Keratinocyte (primary cell): ENCODE results near the gene RHOU. TPM values are rescaled to one million over a fixed set of nuclear protein-coding genes. Genes with fewer than 3 reads are reported as not detected.

Experiments
- DNase-seq: peaks from one replicate; pipeline ENCODE4 v3.0.0-alpha.2; 2011; ENCODE audit warnings: low read depth, missing footprints, low spot score
- FAIRE-seq: peaks from 2 replicates; lab custom pipeline; 2011; peaks lifted over from hg19 to GRCh38; lab: Jason Lieb, UNC
- H2AFZ ChIP-seq: 2 replicates; pipeline ENCODE4 v1.6.0; 2012; ENCODE audit warnings: low read length, control low read depth, inconsistent platforms; ENCODE audit not compliant: control insufficient read depth
- H3K27ac ChIP-seq: 2 replicates; pipeline ENCODE4 v1.5.1; 2011; ENCODE audit warnings: low read length; ENCODE audit not compliant: control insufficient read depth, insufficient read depth
- H3K27me3 ChIP-seq: 3 replicates; pipeline ENCODE4 v1.6.0; 2011; ENCODE audit warnings: low read length; ENCODE audit not compliant: control insufficient read depth, insufficient read depth; ENCODE audit errors: extremely low read depth
- H3K36me3 ChIP-seq, 2 experiments: 2 replicates in 1 of 2; 3 replicates in 1 of 2; pipeline ENCODE4 v1.5.1; 2011; ENCODE audit warnings: low read length in 2 of 2, mild to moderate bottlenecking in 1 of 2; ENCODE audit not compliant: control insufficient read depth in 2 of 2, insufficient read depth in 2 of 2; ENCODE audit errors: extremely low read depth in 1 of 2
- H3K4me1 ChIP-seq: 3 replicates; pipeline ENCODE4 v1.5.1; 2011; ENCODE audit warnings: low read length; ENCODE audit not compliant: control insufficient read depth, insufficient read depth; ENCODE audit errors: extremely low read depth
- H3K4me2 ChIP-seq: 3 replicates; pipeline ENCODE4 v1.6.0; 2011; ENCODE audit warnings: low read depth, low read length; ENCODE audit not compliant: control insufficient read depth, insufficient read depth; ENCODE audit errors: extremely low read depth
- H3K4me3 ChIP-seq, 3 experiments: fragments of 200-600 bp in 1 of 3; sonication (generic) in 1 of 3; 2 replicates in 2 of 3; 3 replicates in 1 of 3; pipeline ENCODE4 v1.5.1; 2011 to 2016; ENCODE audit warnings: low read length in 3 of 3, mild to moderate bottlenecking in 3 of 3, control low read depth in 2 of 3, inconsistent platforms in 1 of 3, low read depth in 1 of 3, mixed read lengths in 1 of 3, mixed run types in 1 of 3, moderate library complexity in 1 of 3; ENCODE audit not compliant: control insufficient read depth in 2 of 3, insufficient read depth in 2 of 3; ENCODE audit errors: extremely low read depth in 1 of 3
- H3K79me2 ChIP-seq: 2 replicates; pipeline ENCODE4 v1.6.0; 2012; ENCODE audit warnings: low read length; ENCODE audit not compliant: control insufficient read depth, insufficient read depth
- H3K9ac ChIP-seq: 3 replicates; pipeline ENCODE4 v1.6.0; 2011; ENCODE audit warnings: low read length; ENCODE audit not compliant: control insufficient read depth, insufficient read depth; ENCODE audit errors: extremely low read depth
- H3K9me1 ChIP-seq: 3 replicates; pipeline ENCODE4 v1.6.0; 2011; ENCODE audit warnings: low read length; ENCODE audit not compliant: control insufficient read depth, insufficient read depth; ENCODE audit errors: extremely low read depth
- H3K9me3 ChIP-seq: 2 replicates; pipeline ENCODE4 v1.5.1; 2012; ENCODE audit warnings: low read depth, low read length; ENCODE audit not compliant: control insufficient read depth
- H4K20me1 ChIP-seq: 3 replicates; pipeline ENCODE4 v1.6.0; 2011; ENCODE audit warnings: low read length; ENCODE audit not compliant: control insufficient read depth, insufficient read depth; ENCODE audit errors: extremely low read depth
- EZH2 ChIP-seq: IDR thresholded peaks from one replicate; pipeline ENCODE4 v1.6.1; 2012; ENCODE audit warnings: inconsistent platforms, mild to moderate bottlenecking, low read length, moderate library complexity
- dilution Hi-C: fragments of 300-500 bp; cut with MboI; formaldehyde crosslinking; loops from one replicate; pipeline ENCODE4 v1.7.0; 2020; ENCODE audit warnings: low sequenced_read_pairs; ENCODE audit not compliant: extremely low pct_ligation_motif_present
- polyA minus RNA-seq, 3 experiments: library from RNA; depleted of rRNA, polyadenylated mRNA; stranded (reverse); fragments of >200 nt; gene quantifications; 1 replicate in 1 of 3; 2 replicates in 1 of 3; 3 replicates in 1 of 3; pipeline ENCODE4 v1.2.3, GENCODE V29; 2011
- polyA plus RNA-seq, 5 experiments: library from polyadenylated mRNA; depleted of rRNA in 3 of 5; stranded (reverse) in 3 of 5; stranded (forward) in 1 of 5; unstranded in 1 of 5; fragments of >200 nt; gene quantifications; 1 replicate in 1 of 5; 2 replicates in 3 of 5; 3 replicates in 1 of 5; pipeline versions ENCODE4 v1.2.1 to v1.2.3, GENCODE V29; 2011 to 2012; ENCODE audit warnings: missing spikeins in 2 of 5, low read depth in 1 of 5, low replicate concordance in 1 of 5
- TF ChIP-seq, protein P1 (sequence below), 3 experiments: IDR thresholded peaks in 1 of 3; conservative IDR thresholded peaks in 1 of 3; optimal IDR thresholded peaks in 1 of 3; 2 replicates in 2 of 3; 3 replicates in 1 of 3; pipeline versions ENCODE3 to v1.5.1; 2011; ENCODE audit warnings: low read length in 3 of 3, mild to moderate bottlenecking in 3 of 3, moderate library complexity in 2 of 3, control low read depth in 1 of 3, inconsistent platforms in 1 of 3; ENCODE audit not compliant: insufficient read depth in 2 of 3; ENCODE audit errors: extremely low read depth in 1 of 3

The RHOU gene
- polyA plus RNA-seq, result 0.08 to 0.31 TPM (median 0.29 TPM) in 3 replicates
- polyA plus RNA-seq (2011; ENCODE audit: low read depth), result 0.24 TPM
- polyA plus RNA-seq (2011; cell fraction: cytosol; rRNA removed), result 0.25 and 0.38 TPM in 2 replicates
- polyA plus RNA-seq (2011; cell fraction: nucleus; rRNA removed), result 0.29 and 0.43 TPM in 2 replicates
- polyA plus RNA-seq (2012; ENCODE audit: low replicate concordance), result 0.10 and 0.75 TPM in 2 replicates
- 0.06 to 0.30 TPM in 2 of 3 replicates, not detected in the other for polyA minus RNA-seq
- polyA minus RNA-seq (2011; cell fraction: cytosol; rRNA and poly(A)+ RNA removed), result 0.77 TPM
- 0.21 and 0.39 TPM in 2 replicates for polyA minus RNA-seq (2011; cell fraction: nucleus; rRNA and poly(A)+ RNA removed)

DNA sequence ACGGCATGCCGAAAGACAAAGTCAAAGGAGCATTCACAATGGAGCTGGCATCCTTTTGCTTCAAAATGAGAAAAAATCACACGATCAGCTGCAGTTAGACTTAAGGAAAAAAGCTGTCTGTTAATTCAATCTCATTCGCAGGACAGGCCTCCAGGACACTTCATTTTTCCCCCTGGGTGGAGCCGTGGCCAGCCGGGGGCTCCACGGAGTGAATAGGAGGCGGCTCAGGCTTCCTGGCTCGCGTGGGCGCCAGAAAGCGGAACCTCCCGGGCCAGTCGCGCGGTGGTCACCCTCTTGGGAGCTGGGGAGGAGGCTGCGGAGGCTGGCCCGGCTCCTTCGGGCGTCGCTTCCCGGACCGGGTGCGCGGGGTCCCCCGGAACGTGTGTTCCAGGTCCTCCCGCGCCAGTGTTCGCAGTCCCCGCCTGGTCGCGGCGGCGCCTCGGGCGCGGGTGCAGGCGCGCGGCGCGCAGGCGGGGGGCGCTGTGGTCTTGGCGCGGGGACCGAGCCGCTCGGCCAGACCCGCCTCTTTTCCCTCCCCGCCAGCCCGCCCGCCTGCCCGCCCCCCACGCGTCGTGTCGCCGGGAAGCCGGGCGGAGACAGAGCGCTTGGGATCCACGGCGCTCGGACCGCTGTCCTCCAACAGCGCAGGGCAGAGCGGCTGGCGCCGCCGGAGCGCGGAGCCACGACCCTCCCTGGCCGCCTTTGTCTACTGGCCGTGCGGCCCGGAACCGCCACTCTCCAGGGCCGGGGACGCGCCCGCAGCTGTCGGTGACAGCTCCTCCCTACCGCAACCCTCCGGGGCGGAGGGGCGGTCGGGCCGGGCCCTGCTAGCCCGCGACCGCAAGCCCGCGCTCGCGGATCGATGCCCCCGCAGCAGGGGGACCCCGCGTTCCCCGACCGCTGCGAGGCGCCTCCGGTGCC lies at the start of gene RHOU:
TSS of gene RHOU (plus strand) at position 599 of the 921 bp plus-strand sequence. CDS start at position 863, 264 bp downstream.
- Histone ChIP-seq H4K20me1 (no peaks in the 10 kb centered on the region), H3K27ac (no peak within 1 kb of the TSS), H3K9me1 (no peaks in the 10 kb centered on the region), H3K79me2 (no peaks in the 10 kb centered on the region), H3K9me3 (no peaks in the 10 kb centered on the region), H3K4me2 (peak within 1 kb of the TSS; percentile 76), H3K4me1 (peaks cover 7% of the 10 kb centered on the region), H3K9ac (no peak within 1 kb of the TSS), H3K27me3 (peaks cover 64% of the 10 kb centered on the region), H3K4me3 (peak within 1 kb of the TSS; percentile 49 to 62 (median 54)), H2AFZ (peak within 1 kb of the TSS; percentile 47), H3K36me3 (no peaks in the 10 kb centered on the region)
- FAIRE-seq (no peak), DNase-seq (no peak)
- peak; percentile 11 for TF ChIP-seq EZH2
- TF ChIP-seq, protein P1, sequence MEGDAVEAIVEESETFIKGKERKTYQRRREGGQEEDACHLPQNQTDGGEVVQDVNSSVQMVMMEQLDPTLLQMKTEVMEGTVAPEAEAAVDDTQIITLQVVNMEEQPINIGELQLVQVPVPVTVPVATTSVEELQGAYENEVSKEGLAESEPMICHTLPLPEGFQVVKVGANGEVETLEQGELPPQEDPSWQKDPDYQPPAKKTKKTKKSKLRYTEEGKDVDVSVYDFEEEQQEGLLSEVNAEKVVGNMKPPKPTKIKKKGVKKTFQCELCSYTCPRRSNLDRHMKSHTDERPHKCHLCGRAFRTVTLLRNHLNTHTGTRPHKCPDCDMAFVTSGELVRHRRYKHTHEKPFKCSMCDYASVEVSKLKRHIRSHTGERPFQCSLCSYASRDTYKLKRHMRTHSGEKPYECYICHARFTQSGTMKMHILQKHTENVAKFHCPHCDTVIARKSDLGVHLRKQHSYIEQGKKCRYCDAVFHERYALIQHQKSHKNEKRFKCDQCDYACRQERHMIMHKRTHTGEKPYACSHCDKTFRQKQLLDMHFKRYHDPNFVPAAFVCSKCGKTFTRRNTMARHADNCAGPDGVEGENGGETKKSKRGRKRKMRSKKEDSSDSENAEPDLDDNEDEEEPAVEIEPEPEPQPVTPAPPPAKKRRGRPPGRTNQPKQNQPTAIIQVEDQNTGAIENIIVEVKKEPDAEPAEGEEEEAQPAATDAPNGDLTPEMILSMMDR (optimal IDR thresholded peaks at IDR 0.05 in 1 of 3, IDR thresholded peaks at IDR 0.05 in 1 of 3, conservative IDR thresholded peaks at IDR 0.05 in 1 of 3; ENCODE audit: extremely low read depth in 1 of 3, insufficient read depth in 2 of 3, low read length in 3 of 3), result peak in 1 of 3 experiments; percentile 69
- dilution Hi-C loops, result no loop called here

DNA sequence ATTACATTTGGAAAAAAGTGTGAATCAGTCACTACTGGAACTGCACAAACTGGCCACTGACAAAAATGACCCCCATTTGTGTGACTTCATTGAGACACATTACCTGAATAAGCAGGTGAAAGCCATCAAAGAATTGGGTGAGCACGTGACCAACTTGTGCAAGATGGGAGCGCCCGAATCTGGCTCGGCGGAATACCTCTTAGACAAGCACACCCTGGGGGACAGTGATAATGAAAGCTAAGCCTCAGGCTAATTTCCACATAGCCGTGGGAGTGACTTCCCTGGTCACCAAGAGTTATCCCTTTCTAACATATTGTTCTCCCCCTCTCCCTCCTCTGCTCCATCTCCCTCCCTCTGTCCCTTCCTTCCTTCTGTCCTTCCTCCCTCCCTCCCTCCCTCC lies 47.7 kb upstream of the RHOU start:
- Histone ChIP-seq H3K79me2 (no peaks in the 10 kb centered on the region), H3K4me2 (no peak overlapping the region), H3K27ac (no peak overlapping the region), H3K9me1 (no peaks in the 10 kb centered on the region), H3K4me3 (no peak overlapping the region), H3K27me3 (no peaks in the 10 kb centered on the region), H3K9ac (no peak overlapping the region), H3K36me3 (no peaks in the 10 kb centered on the region), H3K4me1 (no peaks in the 10 kb centered on the region), H4K20me1 (no peaks in the 10 kb centered on the region), H3K9me3 (no peaks in the 10 kb centered on the region), H2AFZ (no peak overlapping the region)
- FAIRE-seq, result no peak
- dilution Hi-C loops, result no loop called here
- DNase-seq, result no peak
- TF ChIP-seq, protein P1 (optimal IDR thresholded peaks at IDR 0.05 in 1 of 3, IDR thresholded peaks at IDR 0.05 in 1 of 3, conservative IDR thresholded peaks at IDR 0.05 in 1 of 3; ENCODE audit: extremely low read depth in 1 of 3, insufficient read depth in 2 of 3, low read length in 3 of 3), result no peak
- no peak for TF ChIP-seq EZH2
